Measurements from ENCODE around the gene AP2B1. TPM values are rescaled to one million over a fixed set of nuclear protein-coding genes. Genes with fewer than 3 reads are reported as not detected.

The AP2B1 gene
- total RNA-seq, 1 donor from 2014 or later, result 164 TPM

DNA sequence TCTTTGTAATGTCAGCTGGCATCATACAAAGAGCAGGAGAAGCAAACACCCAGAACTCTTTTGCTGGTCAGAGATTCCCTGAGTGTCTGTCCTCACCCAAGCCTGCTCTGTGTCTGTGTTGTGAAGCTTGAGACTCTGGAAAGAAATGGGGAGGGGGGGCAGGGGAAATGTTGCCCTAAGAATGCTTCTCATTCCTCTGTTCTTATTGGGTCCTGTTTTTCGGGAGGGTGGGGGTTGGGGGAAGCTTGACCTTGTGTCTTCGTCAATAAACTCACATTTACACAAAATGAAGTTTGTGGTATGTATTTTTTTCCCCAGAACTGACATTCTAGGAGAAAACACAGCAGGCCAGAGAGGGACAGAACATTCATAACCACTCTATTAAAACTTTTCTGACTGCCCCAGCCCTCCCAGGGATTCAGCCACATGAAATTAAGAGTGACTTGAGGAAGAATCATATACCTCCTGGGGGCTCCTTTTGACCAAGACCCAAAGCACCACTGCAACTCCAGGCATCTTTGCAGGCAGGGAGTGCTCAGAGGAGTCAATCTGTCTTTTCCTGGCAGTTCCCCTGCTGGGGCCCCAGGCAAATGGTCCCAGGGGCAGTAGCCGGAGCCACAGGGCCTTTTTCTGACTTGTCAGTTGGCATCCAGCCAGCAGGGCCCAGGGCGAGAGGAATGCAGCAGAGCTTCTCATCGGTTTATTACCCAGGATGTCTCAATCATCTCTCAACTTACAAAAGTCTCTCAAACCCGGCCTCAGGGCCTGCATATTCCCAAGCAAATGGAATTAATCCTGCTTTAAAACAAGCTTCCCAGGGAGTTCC lies 139.2 kb downstream of the AP2B1 start:
- Mint-ChIP-seq H3K27me3 (peaks cover 9% of the 10 kb centered on the region), H3K9me3 (no peaks in the 10 kb centered on the region), H3K4me3 (no peak overlapping the region), H3K27ac (no peak overlapping the region), H3K36me3 (ENCODE audit: low read depth) (peaks cover 44% of the 10 kb centered on the region), H3K4me1 (peaks cover 10% of the 10 kb centered on the region)
- DNase-seq, result no peak
- intact Hi-C loops (cut with micrococcal nuclease), result no loop called here

- intact Hi-C loops (cut with micrococcal nuclease), result no loop called here
- Mint-ChIP-seq H3K36me3 (ENCODE audit: low read depth) (peaks cover 41% of the 10 kb centered on the region), H3K9me3 (no peaks in the 10 kb centered on the region), H3K27ac (no peak overlapping the region), H3K4me1 (peaks cover 10% of the 10 kb centered on the region), H3K27me3 (peaks cover 9% of the 10 kb centered on the region), H3K4me3 (no peak overlapping the region)
- no peak for DNase-seq
Measured at GRCh38 chr17:35726953-35727460, 139.9 kb downstream of the AP2B1 start.

DNA sequence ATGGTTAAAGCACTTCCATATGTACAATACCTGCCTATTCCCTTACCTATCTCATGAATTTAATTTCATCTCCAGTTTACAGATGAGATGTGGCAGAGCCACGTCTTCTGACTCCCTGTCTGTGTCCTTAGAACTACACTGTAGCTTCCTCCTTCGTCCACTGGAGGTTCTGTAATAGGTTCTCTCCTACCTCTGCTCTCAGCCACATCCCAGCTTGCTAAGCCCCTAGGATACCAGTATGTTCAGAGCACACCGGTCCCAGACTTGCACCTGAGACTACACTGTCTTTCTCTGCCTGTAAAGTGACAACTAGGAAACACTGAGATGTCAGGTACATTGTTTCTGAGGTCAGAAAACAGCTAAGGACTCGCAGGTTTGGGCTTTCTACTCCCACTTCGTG lies 140.5 kb downstream of the AP2B1 start:
- Mint-ChIP-seq H3K4me1 (peaks cover 10% of the 10 kb centered on the region), H3K36me3 (ENCODE audit: low read depth) (peaks cover 41% of the 10 kb centered on the region), H3K4me3 (no peak overlapping the region), H3K27ac (no peak overlapping the region), H3K27me3 (peaks cover 15% of the 10 kb centered on the region), H3K9me3 (no peaks in the 10 kb centered on the region)
- intact Hi-C loops (cut with micrococcal nuclease), result no loop called here
- DNase-seq, result no peak

- Mint-ChIP-seq H3K36me3 (ENCODE audit: low read depth) (peaks cover 35% of the 10 kb centered on the region), H3K4me1 (peaks cover 10% of the 10 kb centered on the region), H3K9me3 (no peaks in the 10 kb centered on the region), H3K4me3 (no peak overlapping the region), H3K27me3 (peaks cover 22% of the 10 kb centered on the region), H3K27ac (no peak overlapping the region)
- DNase-seq, result no peak
- intact Hi-C loops (cut with micrococcal nuclease), result no loop called here
Measured at GRCh38 chr17:35728551-35728950, 141.4 kb downstream of the AP2B1 start.

- Mint-ChIP-seq H3K4me3 (no peak overlapping the region), H3K4me1 (peaks cover 10% of the 10 kb centered on the region), H3K36me3 (ENCODE audit: low read depth) (peaks cover 27% of the 10 kb centered on the region), H3K9me3 (no peaks in the 10 kb centered on the region), H3K27me3 (peaks cover 22% of the 10 kb centered on the region), H3K27ac (no peak overlapping the region)
- intact Hi-C loops (cut with micrococcal nuclease), result no loop called here
- DNase-seq, result no peak
Measured at GRCh38 chr17:35729405-35729833, 142.3 kb downstream of the AP2B1 start.

- H3K4me3 Mint-ChIP-seq, result peak overlapping the region; percentile 74
- peaks cover 10% of the 10 kb centered on the region for H3K4me1 Mint-ChIP-seq
- H3K36me3 Mint-ChIP-seq (ENCODE audit: low read depth), result peaks cover 16% of the 10 kb centered on the region
- H3K27ac Mint-ChIP-seq, result no peak overlapping the region
- intact Hi-C loops (cut with micrococcal nuclease), result no loop called here
- H3K27me3 Mint-ChIP-seq, result peaks cover 22% of the 10 kb centered on the region
- no peak for DNase-seq
- H3K9me3 Mint-ChIP-seq, result no peaks in the 10 kb centered on the region
Measured at GRCh38 chr17:35730400-35731005, 143.4 kb downstream of the AP2B1 start.

DNA sequence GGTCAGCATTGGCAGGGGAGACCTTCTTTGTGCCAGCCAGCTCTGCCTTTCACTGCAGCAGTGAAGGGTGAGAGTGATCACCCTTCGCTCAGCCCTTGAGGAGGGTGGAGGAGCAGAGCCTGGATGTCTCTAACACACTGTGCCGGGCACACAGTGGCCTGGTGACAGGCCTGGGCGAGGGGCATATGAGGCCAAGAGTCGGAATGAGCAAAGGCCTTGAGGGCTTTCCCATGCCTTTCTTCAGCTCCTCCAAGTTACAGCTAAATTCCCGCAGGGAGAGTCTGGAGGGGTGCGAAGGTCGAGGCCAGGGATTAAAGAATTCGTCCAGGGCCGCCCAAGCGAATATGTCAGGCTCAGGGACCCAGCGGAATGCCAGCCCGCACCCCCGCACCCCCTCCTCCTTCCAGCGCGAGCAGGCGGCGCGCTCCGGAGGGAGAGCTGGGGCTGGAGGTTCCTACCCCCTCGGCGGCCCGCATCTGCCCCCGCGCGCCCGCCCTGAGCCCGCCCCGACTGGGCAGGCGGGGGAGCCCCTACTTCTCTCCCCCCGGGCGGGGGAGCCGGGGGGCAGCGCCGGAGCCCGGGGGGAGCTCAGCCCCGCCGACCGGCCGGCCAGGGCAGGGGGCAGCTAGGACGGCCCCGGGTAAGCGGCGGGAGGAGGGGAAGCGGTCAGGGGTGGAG lies 144.3 kb downstream of the AP2B1 start, which contains the start of gene RASL10B:
RASL10B (plus strand) TSS at position 401 of the 678 bp plus-strand sequence. CDS start 3,546 bp downstream, outside the sequence.
- intact Hi-C loops (cut with micrococcal nuclease), result no loop called here
- H3K27me3 Mint-ChIP-seq, result peaks cover 22% of the 10 kb centered on the region
- no peaks in the 10 kb centered on the region for H3K9me3 Mint-ChIP-seq
- peaks cover 11% of the 10 kb centered on the region for H3K36me3 Mint-ChIP-seq (ENCODE audit: low read depth)
- H3K4me3 Mint-ChIP-seq, result peak within 1 kb of the TSS; percentile 74
- no peak within 1 kb of the TSS for H3K27ac Mint-ChIP-seq
- peaks cover 10% of the 10 kb centered on the region for H3K4me1 Mint-ChIP-seq
- DNase-seq, result peak; percentile 80

DNA sequence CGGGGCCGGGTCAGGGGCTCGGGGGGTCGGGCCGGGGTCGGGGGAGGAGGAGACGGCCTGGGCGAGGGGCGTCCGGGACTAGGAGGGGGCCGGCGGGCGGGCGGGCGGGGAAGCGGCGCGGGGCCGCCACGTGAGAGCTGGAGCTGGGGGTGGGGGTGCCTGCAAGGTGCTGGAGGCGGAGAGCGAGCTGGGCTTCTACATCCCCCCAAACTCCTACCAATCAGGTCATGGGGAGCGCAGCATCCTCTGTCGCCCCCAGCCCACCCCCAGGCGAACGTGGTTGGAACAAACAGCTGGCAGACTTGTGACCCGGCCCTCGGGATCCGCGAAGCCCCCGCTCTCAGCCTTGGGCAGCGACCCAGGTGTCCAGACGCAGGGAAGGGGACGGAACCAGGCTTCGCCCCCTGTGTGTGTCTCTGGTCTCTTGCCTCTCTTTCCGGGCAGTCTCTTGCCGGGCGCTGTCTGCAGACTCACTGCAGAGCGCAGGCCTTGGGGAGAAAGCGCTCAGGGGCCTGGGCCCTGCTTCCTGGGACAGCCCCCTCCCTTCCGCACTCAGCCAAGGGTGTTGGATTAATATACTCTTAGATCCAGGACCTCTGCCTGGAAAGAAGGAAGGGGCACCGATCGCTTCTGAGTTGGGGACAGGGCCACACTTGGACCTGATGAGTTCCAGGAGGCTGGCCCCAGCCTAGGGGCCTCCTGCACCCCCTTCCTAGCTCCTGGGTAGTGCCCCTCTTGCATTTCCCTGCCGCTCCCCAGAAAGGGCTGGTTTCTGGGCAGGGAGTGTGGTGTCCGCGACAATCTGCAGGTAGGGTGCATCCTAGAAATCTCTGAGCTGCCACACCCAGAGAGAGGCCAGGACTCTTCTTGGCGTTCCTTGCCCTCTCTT lies 145.0 kb downstream of the AP2B1 start:
- H3K27me3 Mint-ChIP-seq, result peaks cover 22% of the 10 kb centered on the region
- DNase-seq, result no peak
- H3K36me3 Mint-ChIP-seq (ENCODE audit: low read depth), result peaks cover 11% of the 10 kb centered on the region
- H3K27ac Mint-ChIP-seq, result no peak overlapping the region
- peak overlapping the region; percentile 61 for H3K4me3 Mint-ChIP-seq
- intact Hi-C loops (cut with micrococcal nuclease), result no loop called here
- no peaks in the 10 kb centered on the region for H3K9me3 Mint-ChIP-seq
- peaks cover 10% of the 10 kb centered on the region for H3K4me1 Mint-ChIP-seq

- Mint-ChIP-seq H3K9me3 (no peaks in the 10 kb centered on the region), H3K4me3 (peak overlapping the region; percentile 61), H3K4me1 (peaks cover 10% of the 10 kb centered on the region), H3K27ac (no peak overlapping the region), H3K27me3 (peaks cover 22% of the 10 kb centered on the region), H3K36me3 (ENCODE audit: low read depth) (peaks cover 11% of the 10 kb centered on the region)
- DNase-seq, result no peak
- intact Hi-C loops (cut with micrococcal nuclease), result no loop called here
Measured at GRCh38 chr17:35732806-35733136, 145.6 kb downstream of the AP2B1 start.

DNA sequence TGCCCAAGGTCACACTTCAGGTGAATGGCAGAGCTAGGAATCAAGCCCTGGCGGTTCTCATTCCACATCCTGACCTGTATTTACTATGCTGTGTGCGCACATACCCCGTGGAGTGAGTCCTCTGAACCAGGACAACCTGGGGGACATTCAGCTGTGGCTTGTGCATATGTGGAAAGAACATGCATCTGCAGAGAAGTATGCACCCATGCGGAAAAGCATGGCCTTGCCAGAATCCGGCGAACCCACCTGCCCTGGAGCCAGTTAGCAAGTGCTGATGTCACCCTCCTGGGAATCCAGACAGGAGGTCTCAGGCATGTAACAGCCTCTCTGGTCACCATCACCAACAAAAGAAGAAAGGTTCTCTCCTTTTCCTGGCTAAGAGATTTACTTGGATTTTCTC lies 146.2 kb downstream of the AP2B1 start:
- intact Hi-C loops (cut with micrococcal nuclease), result no loop called here
- Mint-ChIP-seq H3K4me3 (no peak overlapping the region), H3K27me3 (peaks cover 22% of the 10 kb centered on the region), H3K9me3 (no peaks in the 10 kb centered on the region), H3K27ac (no peak overlapping the region), H3K4me1 (peaks cover 10% of the 10 kb centered on the region), H3K36me3 (ENCODE audit: low read depth) (peaks cover 11% of the 10 kb centered on the region)
- no peak for DNase-seq

GRCh38 chr17:35734396-35734795 lies 147.3 kb downstream of the AP2B1 start:
- Mint-ChIP-seq H3K27ac (no peak overlapping the region), H3K36me3 (ENCODE audit: low read depth) (peaks cover 10% of the 10 kb centered on the region), H3K27me3 (peaks cover 25% of the 10 kb centered on the region), H3K4me3 (no peak overlapping the region), H3K4me1 (peaks cover 10% of the 10 kb centered on the region), H3K9me3 (no peaks in the 10 kb centered on the region)
- no peak for DNase-seq
- intact Hi-C loops (cut with micrococcal nuclease), result no loop called here

DNA sequence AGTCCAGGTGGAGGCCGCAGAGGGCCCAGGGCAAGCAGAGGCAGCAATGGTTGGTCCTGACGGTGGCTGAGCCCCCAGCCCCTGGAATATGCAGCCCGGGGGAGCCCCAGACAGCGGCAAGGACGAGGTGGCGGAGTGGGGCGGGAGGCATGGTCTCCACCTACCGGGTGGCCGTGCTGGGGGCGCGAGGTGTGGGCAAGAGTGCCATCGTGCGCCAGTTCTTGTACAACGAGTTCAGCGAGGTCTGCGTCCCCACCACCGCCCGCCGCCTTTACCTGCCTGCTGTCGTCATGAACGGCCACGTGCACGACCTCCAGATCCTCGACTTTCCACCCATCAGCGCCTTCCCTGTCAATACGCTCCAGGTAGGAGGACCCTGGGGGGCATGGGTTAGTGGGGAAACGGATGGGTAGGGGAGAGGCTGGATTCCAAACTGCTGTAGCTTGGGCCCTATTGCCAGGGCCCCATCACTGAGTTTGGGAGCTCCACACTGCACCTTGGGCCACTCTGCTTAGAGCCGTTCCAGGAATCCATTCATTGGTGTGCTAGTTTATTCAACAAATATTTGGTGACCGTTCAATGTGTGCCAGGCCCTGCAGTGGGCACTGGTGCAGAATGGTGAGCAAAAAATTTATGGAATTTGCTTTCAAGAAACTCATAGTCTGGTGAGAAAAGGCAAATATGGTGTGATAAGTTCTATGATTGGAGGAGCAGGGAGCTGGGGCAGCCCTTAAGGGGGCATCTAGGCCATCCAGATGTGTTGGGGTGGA lies 148.1 kb downstream of the AP2B1 start:
- Mint-ChIP-seq H3K4me3 (no peak overlapping the region), H3K4me1 (peaks cover 10% of the 10 kb centered on the region)
- intact Hi-C loops (cut with micrococcal nuclease), result no loop called here

GRCh38 chr17:35736236-35736635 lies 149.1 kb downstream of the AP2B1 start:
- peaks cover 2% of the 10 kb centered on the region for H3K4me1 Mint-ChIP-seq
- no peaks in the 10 kb centered on the region for H3K9me3 Mint-ChIP-seq
- no peak overlapping the region for H3K4me3 Mint-ChIP-seq
- no peaks in the 10 kb centered on the region for H3K36me3 Mint-ChIP-seq (ENCODE audit: low read depth)
- DNase-seq, result no peak
- peaks cover 31% of the 10 kb centered on the region for H3K27me3 Mint-ChIP-seq
- intact Hi-C loops (cut with micrococcal nuclease), result no loop called here
- H3K27ac Mint-ChIP-seq, result no peak overlapping the region

More for the DNA sequence above, 148.1 kb downstream of the AP2B1 start:
- peaks cover 33% of the 10 kb centered on the region for H3K27me3 Mint-ChIP-seq
- H3K9me3 Mint-ChIP-seq, result no peaks in the 10 kb centered on the region
- DNase-seq, result no peak
- no peak overlapping the region for H3K27ac Mint-ChIP-seq
- peaks cover 7% of the 10 kb centered on the region for H3K36me3 Mint-ChIP-seq (ENCODE audit: low read depth)

Data from activated CD4-positive, alpha-beta T cell treated with anti-CD3 and anti-CD28 coated beads, Interleukin-2, amount 10 ng/mL, durations not matched to agents 24 days and 14 days (primary cell).